ENCODE results near the gene ISG20L2.

Gene ISG20L2

DNA sequence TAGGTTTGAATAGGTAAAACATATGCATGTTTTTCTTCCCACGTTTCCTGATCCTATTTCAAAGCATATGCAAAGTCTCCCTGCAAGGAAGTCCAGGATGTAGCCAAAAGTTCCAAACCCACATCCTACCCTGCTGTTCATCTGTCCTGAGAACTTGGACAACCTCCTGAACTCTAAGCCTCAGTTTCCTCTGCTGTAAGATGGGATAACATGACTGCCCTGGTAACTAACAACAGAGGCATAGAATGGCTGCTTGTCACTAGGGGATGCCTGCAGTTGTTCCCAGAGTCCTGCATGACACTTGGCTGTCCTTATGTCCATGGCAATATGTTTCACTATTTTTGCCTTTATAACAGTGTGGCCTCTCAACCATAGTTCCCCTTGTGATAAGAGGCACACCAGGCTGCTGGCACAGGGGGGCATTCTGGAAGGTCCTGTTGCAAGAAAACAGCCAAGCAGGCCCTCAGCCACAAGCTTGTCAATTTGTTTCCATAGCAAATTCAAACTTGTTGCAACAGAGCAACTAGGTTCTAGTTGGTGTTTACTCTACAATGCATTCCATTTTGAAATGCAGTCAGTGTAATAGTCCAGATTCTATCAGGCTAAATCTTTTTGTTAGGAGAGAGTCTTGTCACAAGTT, 24.4 kb upstream of the ISG20L2 start:
- no peak for DNase-seq

DNA sequence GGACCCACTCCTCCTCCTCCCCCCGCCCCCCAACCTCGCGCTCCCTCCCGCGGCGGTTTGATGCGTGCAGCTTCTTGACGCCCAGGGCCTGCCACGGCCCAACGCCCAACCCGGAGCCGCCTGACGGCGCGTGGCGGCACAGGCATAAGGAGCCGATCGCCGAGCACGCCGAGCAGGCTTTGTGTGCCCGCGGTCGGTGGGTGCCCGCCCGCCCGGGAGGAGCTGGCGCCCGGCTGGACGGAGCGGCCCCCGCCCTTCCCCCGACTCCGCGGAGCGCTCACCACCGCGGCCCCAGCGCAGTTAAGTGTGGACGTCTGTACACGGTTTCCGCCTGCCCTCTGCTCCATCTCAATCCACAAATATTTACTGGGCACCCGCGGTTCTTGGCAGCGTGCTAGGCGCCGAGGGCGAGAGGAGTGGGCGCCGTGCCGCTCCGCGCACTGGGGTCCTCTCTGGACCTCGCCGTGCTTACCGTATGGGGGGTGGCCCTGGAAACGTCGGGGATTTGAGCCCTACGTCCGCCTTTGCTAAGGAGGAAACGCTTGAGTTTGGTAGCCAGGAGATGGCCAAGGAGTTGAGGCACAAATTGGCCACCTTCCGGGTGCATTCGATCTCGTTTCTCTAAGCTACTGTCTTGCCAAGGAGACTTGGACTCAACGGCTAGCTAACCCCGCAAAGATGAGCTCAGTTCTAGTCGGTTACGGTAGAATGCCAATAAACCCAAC, 23.4 kb upstream of the ISG20L2 start:
- peak; percentile 98 for DNase-seq

DNA sequence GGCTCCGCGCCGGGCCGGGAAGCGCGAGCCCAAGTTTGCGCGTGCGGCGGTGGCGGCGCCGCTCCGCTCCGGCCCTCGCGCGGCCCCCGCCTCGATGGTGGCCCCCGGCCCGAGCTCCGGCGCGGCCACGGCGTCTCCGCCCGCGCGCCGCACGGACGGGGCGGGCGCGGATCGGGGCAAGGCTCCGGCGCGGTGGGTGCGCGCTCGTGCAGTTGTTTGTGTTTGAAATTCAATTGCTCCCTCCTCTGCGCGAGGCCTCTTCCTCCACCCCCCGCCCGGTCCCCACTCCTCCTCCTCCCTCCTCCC, 22.8 kb upstream of the ISG20L2 start, which contains the start of gene HDGF:
Gene HDGF, minus strand, starts transcription at position 225 of the 306 bp plus-strand sequence. CDS start 246 bp downstream, outside the sequence.
- no peak for DNase-seq

DNA sequence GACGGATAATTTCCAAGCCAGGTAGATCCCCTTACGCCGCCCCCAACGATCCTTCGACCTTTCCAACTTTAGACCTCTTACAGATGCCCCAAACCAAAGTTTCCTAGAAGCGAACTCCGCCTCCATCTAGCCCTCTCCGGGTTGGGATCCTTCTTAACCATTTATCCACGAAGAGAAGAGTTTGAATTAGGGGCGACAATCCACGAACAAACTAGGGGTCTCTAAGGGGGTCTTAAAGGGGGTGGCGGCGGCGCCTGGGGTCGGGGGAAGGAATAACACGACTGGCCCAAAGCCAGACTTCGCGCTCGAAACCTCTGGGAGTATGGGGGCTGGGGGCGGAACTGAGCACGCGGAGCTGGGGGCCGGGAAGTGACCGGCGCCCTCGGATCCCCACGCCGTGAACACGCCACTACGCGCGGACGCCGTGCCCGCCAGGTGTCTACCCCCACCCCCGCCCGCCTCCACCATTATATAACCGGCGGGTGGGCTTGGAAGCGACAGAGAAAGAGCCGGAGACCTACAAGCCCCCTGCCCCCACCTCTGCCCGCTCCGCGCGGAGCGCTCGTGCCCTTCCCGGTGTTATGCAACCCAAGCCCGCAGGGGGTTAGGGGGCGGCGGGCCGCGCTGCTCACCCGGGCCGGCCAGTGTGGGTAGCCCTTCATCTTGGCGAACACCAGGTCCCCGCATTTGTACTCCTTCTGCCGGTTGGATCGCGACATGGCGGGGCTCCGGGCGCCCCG, 22.3 kb upstream of the ISG20L2 start:
- no peak for DNase-seq

DNA sequence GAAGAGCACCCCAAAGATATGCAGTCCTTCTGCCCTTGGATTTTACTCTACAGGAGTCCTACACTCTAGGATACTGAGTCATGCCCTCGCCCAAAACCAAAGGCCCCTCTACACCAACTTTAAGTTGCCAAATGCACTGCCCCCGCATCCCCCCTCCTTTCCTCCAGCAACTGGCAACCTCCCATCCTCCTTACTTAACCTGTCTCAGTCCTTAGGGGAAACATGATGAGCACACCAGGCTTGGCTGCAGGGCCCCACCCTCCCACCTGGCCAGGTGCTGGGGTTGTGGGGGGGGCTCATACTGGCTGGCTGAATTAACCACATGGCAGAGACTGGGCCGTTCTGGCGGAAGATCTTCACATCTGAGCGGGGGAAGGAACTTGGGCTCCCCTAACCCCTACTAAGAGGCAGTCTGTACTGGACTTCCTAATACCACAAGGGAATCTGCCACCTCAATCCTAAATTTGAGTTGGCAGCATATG, 21.7 kb upstream of the ISG20L2 start:
- DNase-seq: no peak

DNA sequence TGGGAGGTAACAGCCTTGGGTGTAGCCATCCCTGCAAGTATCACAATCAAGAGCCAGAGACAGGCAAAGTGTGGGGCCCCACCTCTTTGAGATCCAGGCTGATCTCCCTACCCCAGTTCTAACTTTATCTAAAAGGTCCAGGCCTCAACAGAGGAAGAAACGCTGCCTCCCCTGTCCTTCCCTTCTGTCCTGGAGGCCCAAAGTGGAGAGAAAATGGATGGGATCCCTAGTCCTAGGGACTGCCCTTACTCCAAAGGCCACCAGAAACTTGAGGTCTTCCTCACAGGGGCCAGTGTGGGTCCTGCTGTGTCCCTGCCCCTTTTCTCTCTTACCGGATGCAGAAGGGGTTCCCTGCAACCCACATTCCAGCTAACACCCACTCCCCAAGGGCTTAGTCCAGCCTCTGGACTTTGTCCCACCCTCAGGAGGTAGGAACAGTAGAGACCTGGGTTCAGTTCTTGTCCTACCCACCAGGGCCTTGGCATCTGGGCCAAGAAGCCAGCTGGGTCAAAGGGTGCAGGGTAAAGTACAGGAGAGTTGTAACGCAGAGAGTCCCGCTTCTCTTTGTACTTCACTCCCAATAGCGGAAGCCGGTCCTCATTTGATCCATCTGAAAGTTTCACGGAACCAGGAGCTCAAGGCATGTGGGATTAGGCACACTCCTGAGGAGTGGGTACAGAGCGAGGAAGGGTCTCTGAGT, 21.0 kb upstream of the ISG20L2 start:
- DNase-seq: no peak

DNA sequence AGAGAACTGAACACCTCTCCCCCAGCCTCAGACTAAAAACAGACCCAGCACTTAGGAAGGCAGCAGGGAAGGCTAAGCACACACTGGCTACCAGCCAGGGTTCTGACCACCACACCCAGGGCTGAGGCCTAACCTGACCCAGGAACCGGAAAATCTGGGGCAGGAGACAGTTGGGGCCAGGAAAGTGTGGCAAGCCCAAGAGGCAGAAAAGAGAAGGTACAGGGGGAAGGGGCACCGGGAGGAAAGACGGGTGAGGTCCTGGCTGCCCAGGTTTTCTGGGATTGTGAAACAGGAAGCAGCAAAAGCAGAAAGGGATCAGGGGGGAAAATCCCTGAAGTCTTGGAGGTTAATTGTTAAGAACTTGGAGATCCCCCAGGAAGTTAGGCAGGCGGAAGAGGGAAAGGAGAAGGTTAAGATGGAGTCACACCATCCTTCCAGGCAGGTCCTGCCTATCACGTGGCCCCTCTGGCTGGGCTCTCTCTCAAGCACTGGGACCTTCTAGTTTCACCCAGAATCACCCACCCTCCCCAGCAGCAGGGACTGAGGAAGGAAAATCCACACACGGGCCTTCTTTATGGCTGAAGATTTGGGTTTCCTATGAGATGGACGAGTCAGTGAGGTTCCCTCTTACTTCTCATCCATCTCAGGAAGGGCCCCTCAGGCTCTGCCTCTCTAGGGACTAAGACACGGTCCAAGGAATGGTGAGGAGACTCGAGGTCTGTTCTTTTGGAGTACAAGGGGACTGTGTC, 20.3 kb upstream of the ISG20L2 start:
- DNase-seq: no peak

DNA sequence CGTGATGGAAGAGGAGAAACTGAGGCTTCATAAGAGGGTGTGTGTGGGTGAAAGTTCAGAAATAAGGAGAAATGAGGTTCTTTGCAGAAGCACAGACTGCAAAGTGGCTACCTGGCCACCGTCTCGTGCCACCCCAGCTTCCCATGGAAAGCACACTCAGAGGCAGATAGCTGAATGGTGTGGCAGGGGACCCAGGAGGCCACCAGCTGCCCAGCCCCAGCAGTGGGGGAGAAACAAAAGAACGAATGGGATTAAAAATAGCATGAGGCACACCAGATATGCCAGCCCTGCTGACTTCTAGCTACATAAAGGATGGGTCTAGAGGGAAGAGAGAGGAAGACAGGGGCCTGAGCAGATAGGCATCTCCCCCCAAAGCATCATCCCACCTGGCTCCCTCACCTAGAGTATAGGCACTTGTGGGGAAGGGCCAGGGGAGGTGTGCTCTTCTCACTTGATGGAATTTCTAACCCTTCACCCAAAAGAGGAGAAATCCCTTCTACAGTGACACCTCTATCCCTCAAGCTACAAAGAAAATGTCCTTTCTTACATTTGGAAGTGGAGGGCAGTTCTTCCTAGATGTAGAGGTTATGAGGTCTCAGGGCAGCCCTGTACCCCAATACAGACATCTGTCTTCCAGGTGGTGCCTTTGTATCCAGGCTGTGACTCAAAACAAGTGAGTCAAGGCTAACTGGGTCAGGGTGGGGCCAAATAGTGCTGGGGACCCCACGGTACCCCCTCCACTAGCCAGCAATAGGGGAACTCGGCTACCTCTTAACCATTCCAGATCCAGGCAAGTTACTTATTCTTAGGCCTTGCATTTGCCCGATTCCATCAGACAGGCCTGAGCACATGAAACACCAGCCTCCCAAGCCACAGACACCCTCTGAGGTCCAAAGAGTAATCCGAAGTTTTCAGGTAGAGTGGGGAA, 19.4 kb upstream of the ISG20L2 start:
- no peak for DNase-seq

DNA sequence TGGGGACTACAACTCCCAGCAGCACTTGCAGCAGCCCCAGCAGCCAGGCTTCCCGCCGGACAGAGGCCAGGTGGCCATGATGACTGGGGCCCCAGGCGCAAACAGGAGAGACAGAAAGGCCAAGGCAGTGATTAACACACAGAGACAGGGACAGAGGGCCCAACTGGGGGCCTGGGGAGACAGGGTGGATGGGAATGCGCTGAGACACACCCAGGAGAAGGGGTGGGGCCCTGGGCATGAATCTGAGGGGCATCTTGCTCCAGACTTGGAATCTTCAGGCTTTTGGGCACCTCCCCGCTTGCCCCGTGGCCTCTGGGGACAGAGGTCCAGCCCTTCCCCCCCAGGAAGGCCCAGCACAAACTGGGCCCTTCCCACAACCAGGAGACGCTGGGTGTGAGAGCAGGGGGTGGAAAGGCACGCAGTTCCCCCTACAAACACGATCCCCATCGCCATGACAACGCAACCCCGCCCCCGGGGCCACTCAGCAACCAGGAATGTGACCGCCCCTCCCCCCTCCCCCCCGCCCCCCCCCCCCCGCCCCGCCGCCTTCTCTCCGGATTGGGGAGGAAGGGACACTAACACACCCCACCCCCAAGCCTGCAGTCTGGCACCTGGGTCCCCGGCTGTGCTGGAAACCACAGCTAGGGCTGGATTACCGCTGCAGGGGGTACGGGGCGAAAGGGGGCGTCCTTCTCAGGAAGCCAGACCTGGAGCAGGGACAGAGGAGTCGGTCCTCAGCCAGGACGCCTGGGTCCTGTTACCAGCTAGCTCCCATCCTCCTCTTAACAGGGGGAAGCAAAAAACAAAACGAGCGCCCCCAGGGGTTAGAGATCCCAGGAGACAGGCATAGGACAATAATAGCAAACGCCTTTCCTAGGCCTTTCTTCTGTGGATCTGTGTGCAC, 18.4 kb upstream of the ISG20L2 start:
- peak; percentile 95 for DNase-seq

DNA sequence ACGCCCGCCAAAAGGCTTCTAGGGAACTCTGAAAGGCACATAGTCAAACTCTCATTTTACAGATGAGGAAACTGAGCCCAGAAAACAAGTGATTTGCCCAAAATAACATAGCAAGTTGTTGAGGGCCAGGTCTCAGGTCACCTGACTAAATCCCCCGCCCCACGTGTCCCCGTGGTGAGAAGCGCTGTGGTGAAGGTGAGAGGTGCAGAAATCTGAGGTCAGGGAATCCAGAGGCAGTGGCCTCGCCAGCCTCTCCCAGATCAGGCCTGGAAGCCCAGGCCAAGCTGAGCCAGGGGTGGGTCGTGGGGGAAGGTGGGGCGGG, 17.8 kb upstream of the ISG20L2 start:
- no peak for DNase-seq

DNA sequence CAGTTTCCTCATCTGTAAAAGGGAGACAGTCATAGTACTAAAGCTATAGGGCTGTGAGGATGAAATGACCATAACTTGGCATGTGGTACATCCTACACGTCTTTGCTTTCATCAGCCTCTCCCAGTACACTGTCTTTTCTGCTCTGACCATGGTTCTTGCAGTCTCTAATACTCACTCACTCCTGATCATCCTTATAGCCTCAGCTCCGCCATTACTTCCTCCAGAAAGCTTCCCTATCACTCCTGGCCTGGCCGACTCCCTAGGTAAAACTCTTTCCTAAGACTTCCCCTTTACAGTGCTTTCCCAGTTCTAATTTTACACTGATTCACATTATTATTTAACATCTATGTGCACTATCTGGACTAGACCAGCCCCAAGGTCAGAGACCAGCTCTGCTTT, 17.3 kb upstream of the ISG20L2 start:
- DNase-seq: no peak

DNA sequence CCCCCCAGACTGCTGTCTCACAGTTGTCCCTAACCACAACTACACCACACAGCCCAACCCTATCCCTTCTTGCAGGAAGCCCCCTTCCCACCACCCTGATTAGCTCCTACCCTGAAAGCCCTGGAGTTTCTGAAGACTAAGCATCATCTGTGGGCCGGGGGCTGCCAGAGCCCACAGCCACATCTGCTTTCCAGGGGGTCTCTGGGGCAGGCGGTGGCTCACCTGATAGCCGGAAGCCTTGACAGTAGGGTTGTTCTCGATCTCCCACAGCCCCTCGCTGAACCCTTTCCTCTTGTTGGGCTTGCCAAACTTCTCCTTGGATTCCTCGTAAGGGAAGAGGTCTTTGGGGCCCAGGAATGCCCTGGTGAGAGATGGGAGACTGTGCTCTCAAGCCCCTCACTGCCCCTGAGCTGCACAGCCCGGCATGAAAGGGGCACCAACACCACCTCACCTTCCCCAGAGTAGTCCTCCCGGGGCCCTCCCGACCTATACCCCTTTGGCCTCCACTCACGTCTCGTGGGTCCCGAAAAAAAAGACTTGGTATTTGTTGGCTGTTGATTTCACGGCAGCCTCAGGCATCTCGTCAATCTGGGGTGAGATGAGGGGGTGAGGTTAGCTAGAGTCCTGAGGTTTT, 16.3 kb upstream of the ISG20L2 start:
- no peak for DNase-seq

DNA sequence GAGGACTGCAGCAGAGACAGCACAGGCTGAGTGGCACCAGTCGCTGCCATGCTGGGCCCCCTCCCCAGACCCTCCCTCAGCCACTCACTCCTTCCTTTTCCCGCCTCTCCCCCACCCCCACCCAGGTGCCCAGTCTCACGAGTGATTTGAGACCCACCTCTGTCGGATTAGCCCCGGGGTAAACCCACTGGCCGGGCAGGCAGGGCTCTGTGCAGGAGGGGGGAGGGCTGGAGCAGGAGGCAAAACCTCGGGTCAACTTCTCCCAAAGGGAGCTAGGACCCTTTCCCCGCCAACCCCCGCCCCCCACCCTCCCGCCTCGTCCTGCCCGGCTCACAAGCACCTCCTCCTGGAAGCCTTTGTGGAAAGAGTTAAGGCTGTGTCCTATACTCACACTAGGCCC, 15.8 kb upstream of the ISG20L2 start:
- DNase-seq: no peak

DNA sequence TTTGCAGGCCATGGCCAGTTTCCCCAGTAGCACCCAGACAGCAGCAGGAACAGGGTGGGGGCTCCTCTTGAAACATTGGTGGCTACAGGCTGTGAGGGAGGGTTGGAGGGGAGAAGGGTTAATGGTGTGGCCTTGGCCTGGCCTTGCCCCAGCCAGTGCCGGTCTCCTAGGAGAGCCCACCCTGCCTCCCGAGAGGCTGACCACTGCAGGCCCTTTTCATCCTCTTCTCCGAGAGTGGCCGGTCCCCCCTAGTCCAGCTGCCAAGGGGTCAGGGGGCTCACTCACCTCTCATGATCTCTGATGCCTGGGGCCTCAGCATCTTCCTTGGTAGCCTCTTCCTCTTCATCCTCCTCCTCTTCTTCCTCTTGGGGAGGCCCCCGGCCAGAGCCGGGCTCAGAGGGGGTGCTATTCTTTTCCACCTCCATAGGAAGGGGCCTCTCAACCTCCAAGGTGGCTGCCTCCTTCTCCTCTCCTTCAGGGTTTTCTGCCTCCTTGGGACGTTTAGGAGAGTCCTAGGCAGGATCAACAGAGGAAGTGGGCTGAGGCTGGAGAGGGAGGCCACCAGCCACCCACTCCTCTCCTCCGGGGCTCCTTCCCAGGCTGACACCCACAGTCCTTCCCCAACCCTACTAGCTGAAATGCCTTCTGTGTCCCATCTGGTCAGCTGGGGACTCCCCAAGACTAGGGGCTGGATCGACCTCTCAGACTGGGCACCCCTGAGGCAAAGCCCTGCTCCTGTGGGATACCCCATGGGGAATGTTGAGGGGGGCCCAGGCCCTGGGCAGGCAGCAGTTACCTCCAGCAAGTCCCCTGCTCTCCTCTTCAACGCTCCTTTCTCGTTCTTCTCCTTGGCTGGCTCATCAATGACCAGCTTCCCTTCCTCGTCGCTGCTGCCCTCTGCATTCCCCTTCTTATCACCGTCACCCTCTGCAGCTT, 15.1 kb upstream of the ISG20L2 start:
- no peak for DNase-seq

DNA sequence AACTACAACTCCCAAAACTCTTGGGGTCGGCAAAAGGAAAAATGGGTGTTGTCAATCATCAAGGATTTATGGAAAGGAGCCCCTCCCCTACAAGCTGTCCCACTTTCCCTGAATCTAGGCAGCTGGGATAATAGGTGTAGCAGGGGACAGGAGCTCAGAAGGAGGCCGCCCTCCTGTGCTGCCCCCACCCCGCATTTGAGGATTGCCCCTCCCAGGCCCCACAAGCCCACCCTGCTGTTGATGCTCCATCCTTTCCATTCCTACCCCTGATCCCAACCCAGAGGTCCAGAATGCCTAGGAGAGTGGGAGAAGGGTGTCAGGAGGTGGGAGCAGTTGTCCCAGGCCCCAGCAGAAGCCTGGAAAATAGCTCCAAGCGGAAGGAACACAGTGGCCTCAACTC, 14.2 kb upstream of the ISG20L2 start:
- no peak for DNase-seq

DNA sequence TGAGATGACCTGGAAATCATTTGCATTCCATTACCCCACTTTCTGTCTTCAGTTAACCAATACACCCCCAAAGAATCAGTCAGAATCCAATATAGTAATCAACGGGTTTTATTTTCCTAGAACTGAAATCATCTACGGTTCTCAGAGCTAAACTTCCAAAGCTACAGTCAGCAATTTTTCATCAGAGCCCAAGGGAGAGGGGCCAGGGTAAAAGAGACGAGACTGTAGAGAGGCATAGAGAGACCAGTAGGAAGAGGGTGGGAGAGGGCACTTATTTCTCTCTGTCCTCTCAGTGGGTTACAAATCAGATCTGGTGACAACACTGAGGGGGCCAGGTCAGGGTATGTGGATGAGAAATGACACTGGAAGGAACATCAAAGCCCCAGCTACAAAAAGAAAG, 13.5 kb upstream of the ISG20L2 start:
- no peak for DNase-seq

DNA sequence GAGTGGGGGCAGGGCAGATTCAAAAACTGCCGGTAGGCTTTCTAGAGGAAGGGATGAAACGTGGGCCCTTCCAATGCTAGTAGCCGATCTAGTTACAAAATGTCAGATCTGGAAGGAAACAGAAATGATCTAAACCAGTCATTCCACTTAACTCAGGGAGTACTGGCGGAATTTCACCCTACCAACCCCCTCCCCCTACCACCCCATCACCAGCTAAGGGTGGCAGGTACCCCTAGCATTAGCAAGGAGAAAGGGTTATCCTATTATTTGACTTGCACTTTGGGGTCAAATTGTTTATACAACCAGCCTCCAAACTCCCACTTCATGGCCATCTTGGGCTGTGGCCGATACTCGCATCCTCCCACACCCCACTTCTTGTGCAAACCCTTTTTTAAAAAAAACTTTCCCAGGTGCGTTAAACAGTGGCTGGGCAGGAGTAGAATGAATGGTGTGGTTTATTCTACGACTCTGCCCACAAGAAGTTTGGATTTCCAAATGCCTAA, 13.0 kb upstream of the ISG20L2 start:
- no peak for DNase-seq

DNA sequence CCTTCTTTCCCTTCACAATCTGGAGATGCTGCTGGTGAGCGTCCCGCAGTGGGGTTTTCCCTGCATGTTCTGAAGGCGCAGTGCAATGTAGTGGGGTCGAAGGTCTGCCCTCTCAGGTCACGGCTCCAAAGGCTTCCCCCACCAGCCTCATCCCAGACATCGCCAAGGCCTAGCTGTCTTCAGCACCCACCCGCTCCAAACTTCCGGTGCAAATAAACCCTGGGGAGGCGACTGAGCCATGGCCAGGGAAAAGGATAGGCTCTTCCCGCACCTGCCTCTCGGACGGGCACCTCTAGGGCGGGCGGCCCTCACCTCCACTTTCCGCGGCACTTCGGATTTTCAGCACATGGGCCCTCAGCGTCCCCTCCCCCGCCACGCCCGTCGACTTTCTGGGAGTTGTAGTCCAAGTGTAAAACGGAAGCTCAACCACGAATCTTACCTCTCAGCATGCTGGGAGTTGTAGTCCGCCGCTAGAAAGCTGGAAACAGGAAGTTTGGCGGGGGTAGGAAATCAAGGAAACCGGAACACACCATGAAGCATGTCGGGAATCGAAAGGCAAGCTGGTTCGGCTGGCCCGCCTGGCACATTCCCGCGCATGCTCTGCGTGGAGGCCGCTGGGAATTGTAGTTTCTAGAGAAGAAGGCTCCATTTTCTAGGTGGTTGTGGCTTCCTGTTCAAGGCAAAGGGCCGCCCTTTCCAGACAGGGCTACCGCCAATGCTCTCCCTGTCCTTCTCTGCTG, 12.3 kb upstream of the ISG20L2 start, which contains the start of gene MRPL24:
Gene MRPL24, minus strand, starts transcription at position 348 of the 740 bp plus-strand sequence. CDS start 2,384 bp downstream, outside the sequence.
- peak; percentile 98 for DNase-seq
